Kidney (tissue), 14 donors: Measurements from ENCODE around the gene IP6K3. TPM values are rescaled to one million over a fixed set of nuclear protein-coding genes. Genes with fewer than 3 reads are reported as not detected.
A peak's percentile ranks its signal among the peaks of the same experiment; 100 is the strongest.

Experiments used
- DNase-seq, 5 donors: peaks; one replicate each; pipeline ENCODE4 v3.0.0-alpha.2; 2013 to 2020
- FAIRE-seq: peaks from 2 replicates; lab custom pipeline; 2012; peaks lifted over from hg19 to GRCh38; lab: Jason Lieb, UNC
- H3K27ac ChIP-seq, 2 donors: one replicate each; pipeline ENCODE4 v1.7.0; 2013; ENCODE audit warnings: low read depth in 2 of 2, low read length in 2 of 2, inconsistent platforms in 1 of 2
- H3K27me3 ChIP-seq: one replicate; pipeline ENCODE4 v1.7.1; 2013; ENCODE audit warnings: low read length, inconsistent platforms; ENCODE audit not compliant: control insufficient read depth, insufficient read depth
- H3K36me3 ChIP-seq, 3 donors: one replicate each; pipeline versions ENCODE4 v1.7.0 to v1.7.1; 2013; ENCODE audit warnings: low read length in 3 of 3, control low read depth in 1 of 3, inconsistent platforms in 1 of 3; ENCODE audit not compliant: insufficient read depth in 3 of 3, control insufficient read depth in 2 of 3
- H3K4me1 ChIP-seq, 3 donors: one replicate each; pipeline versions ENCODE4 v1.7.0 to v1.7.1; 2013; ENCODE audit warnings: low read length in 3 of 3, inconsistent platforms in 1 of 3, low read depth in 1 of 3; ENCODE audit not compliant: control insufficient read depth in 2 of 3, insufficient read depth in 2 of 3
- H3K4me3 ChIP-seq, 3 donors: one replicate each; pipeline versions ENCODE4 v1.7.0 to v1.8.1; 2013; ENCODE audit warnings: low read length in 3 of 3, control low read depth in 1 of 3, inconsistent platforms in 1 of 3
- H3K9ac ChIP-seq, 3 donors: one replicate each; pipeline versions ENCODE4 v1.7.0 to v1.7.1; 2013; ENCODE audit warnings: low read length in 3 of 3, control low read depth in 1 of 3, inconsistent platforms in 1 of 3
- H3K9me3 ChIP-seq, 3 donors: one replicate each; pipeline versions ENCODE4 v1.7.0 to v1.7.1; 2013; ENCODE audit warnings: low read length in 3 of 3, control low read depth in 1 of 3, inconsistent platforms in 1 of 3; ENCODE audit not compliant: control insufficient read depth in 2 of 3, insufficient read depth in 1 of 3
- intact Hi-C: fragments of 100-400 bp; cut with DNase I; formaldehyde crosslinking; loops from one replicate; pipeline ENCODE4 v1.11.1; 2022
- microRNA-seq: library from miRNA; unstranded; fragments of <30 nt; microRNA quantifications from one replicate; pipeline ENCODE4 v1.2.0, GENCODE V29; 2020
- polyA plus RNA-seq: library from polyadenylated mRNA; stranded (reverse); fragments of 350-450 nt; fragmentation: Illumina TruSeq; extraction: RNeasy Lipid Tissue Mini Kit (QIAGEN cat#74804); gene quantifications from one replicate; pipeline ENCODE4 v1.2.3, GENCODE V29; 2014; ENCODE audit warnings: low read depth, low replicate concordance; ENCODE audit not compliant: insufficient read depth
- total RNA-seq: library from RNA; stranded (reverse); fragmentation: NEBNext Ultra II Directional; extraction: Animal tissue kit (Norgen Biotek cat#: 25700); gene quantifications from one replicate; pipeline ENCODE4 v1.2.1, GENCODE V29; 2021
- TF ChIP-seq, protein P1 (sequence below): IDR thresholded peaks from 3 replicates; pipeline ENCODE4 v1.5.1; 2012; ENCODE audit warnings: mild to moderate bottlenecking, moderate library complexity, borderline replicate concordance; ENCODE audit not compliant: insufficient read depth; ENCODE audit errors: extremely low read depth
- donor health status: control.
- donor health status: control.
- donor health status: control.
- donor health status: control.
- donor health status: control.
- donor health status: DM: yes; HTN: yes; CAD: no.
- donor health status: Normal renal cell carcinoma (clear cell type).

Gene IP6K3
- total and polyA plus RNA-seq, 2 donors from 2014 or later, result 0.47 to 4.0 TPM

DNA sequence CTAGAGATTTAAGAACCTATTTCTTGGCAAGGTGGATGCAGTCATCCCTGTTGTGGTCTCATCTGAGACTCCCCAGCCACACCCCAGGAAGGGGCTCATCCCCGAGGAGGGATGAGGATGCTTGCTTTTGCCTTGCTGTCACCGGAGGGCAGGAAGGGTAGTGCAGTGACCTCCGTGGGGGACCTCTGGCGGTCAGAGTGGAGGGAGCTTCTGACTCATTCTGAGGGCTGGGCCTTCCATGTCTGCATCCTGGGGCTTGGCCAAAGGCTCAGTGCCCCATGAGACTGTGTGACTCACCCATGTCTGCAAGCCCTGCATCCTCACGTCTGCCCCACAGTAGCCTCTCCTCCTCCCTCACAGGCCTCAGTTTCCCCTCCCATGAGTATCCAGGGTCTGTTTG is 73.9 kb downstream of the IP6K3 start:
- H3K27ac ChIP-seq, result no peak overlapping the region
- H3K9me3 ChIP-seq, result no peaks in the 10 kb centered on the region
- H3K9ac ChIP-seq, result no peak overlapping the region
- no peak overlapping the region for H3K4me3 ChIP-seq
- H3K27me3 ChIP-seq, result no peaks in the 10 kb centered on the region
- FAIRE-seq, result no peak
- no peaks in the 10 kb centered on the region for H3K36me3 ChIP-seq
- intact Hi-C loops, result no loop called here
- peak in 1 of 5 donors; percentile 94 for DNase-seq
- TF ChIP-seq, protein P1, sequence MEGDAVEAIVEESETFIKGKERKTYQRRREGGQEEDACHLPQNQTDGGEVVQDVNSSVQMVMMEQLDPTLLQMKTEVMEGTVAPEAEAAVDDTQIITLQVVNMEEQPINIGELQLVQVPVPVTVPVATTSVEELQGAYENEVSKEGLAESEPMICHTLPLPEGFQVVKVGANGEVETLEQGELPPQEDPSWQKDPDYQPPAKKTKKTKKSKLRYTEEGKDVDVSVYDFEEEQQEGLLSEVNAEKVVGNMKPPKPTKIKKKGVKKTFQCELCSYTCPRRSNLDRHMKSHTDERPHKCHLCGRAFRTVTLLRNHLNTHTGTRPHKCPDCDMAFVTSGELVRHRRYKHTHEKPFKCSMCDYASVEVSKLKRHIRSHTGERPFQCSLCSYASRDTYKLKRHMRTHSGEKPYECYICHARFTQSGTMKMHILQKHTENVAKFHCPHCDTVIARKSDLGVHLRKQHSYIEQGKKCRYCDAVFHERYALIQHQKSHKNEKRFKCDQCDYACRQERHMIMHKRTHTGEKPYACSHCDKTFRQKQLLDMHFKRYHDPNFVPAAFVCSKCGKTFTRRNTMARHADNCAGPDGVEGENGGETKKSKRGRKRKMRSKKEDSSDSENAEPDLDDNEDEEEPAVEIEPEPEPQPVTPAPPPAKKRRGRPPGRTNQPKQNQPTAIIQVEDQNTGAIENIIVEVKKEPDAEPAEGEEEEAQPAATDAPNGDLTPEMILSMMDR, result peak; percentile 34
- no peaks in the 10 kb centered on the region for H3K4me1 ChIP-seq

DNA sequence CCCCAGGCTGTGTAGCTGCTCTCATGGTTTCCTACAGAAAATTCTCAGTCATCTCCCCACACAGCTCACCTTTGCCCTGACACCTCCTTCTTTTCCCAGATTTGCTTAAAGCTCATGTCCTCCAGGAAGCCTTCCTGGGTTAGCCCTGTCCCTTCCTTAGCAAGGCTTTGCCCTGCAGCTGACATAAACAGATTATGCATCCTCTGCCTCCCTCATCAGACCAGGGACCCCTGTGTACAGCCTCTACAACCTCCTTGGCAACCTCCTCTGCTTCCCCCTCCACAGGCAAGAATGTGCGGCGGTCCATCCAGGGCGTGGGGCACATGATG is 75.0 kb downstream of the IP6K3 start:
- H3K36me3 ChIP-seq, result no peaks in the 10 kb centered on the region

More for the DNA sequence above, 75.0 kb downstream of the IP6K3 start:
- intact Hi-C loops, result no loop called here
- H3K27ac ChIP-seq, result no peak overlapping the region
- no peak overlapping the region for H3K9ac ChIP-seq
- no peaks in the 10 kb centered on the region for H3K9me3 ChIP-seq
- DNase-seq, result no peak
- TF ChIP-seq, protein P1, result no peak
- no peaks in the 10 kb centered on the region for H3K4me1 ChIP-seq
- FAIRE-seq, result no peak
- no peaks in the 10 kb centered on the region for H3K27me3 ChIP-seq
- no peak overlapping the region for H3K4me3 ChIP-seq

Small RNAs within 50 kb of the gene (microRNA-seq; reads per million reads assigned to microRNA genes)
- 1.0 reads per million for gene MIR3934

Other genes with a start within 250 kb of the IP6K3 start
- 22.3 TPM for gene BAK1, start 166.6 kb downstream of the IP6K3 start, total RNA-seq
- gene BAK1, start 166.6 kb downstream of the IP6K3 start, polyA plus RNA-seq, result 26.7 TPM
- gene ITPR3, start 125.6 kb downstream of the IP6K3 start, total RNA-seq, result 86.3 TPM
- gene ITPR3, start 125.6 kb downstream of the IP6K3 start, polyA plus RNA-seq, result 4.2 TPM
- gene UQCC2, start 35.2 kb downstream of the IP6K3 start, total RNA-seq, result 39.6 TPM
- 189 TPM for gene UQCC2, start 35.2 kb downstream of the IP6K3 start, polyA plus RNA-seq
- gene LEMD2, start 42.2 kb upstream of the IP6K3 start, total RNA-seq, result 57.1 TPM
- gene LEMD2, start 42.2 kb upstream of the IP6K3 start, polyA plus RNA-seq, result 36.4 TPM
- not detected for gene MLN, start 57.1 kb upstream of the IP6K3 start, total RNA-seq
- not detected for gene MLN, start 57.1 kb upstream of the IP6K3 start, polyA plus RNA-seq